Measurements from ENCODE around the gene TNFAIP8L2.

Gene TNFAIP8L2

GRCh38 chr1:151196292-151196800, 39.9 kb downstream of the TNFAIP8L2 start:
- TF ChIP-seq CTCF (conservative IDR thresholded peaks at IDR 0.05) (peak; percentile 83), ZFX (IDR thresholded peaks at IDR 0.05) (no peak)
- H3K27ac ChIP-seq: peak overlapping the region; percentile 87

- H3K27ac ChIP-seq: peak overlapping the region; percentile 87
- no peak for TF ChIP-seq ZFX (IDR thresholded peaks at IDR 0.05)
- no peak for TF ChIP-seq CTCF (conservative IDR thresholded peaks at IDR 0.05)
Observed at GRCh38 chr1:151197863-151198253, 41.4 kb downstream of the TNFAIP8L2 start.

GRCh38 chr1:151198254-151199127, 42.0 kb downstream of the TNFAIP8L2 start, which contains the start of gene PIP5K1A:
PIP5K1A (plus strand) TSS chr1:151198552; CDS start chr1:151198997, 445 bp downstream.
- peak within 1 kb of the TSS; percentile 87 for H3K27ac ChIP-seq
- TF ChIP-seq ZFX (IDR thresholded peaks at IDR 0.05) (peak; percentile 79), CTCF (conservative IDR thresholded peaks at IDR 0.05) (no peak)

GRCh38 chr1:151199873-151200581, 43.6 kb downstream of the TNFAIP8L2 start:
- peak overlapping the region; percentile 87; the same call in 1 of the 2 replicates for H3K27ac ChIP-seq
- no peak for TF ChIP-seq ZFX (IDR thresholded peaks at IDR 0.05)
- TF ChIP-seq CTCF (conservative IDR thresholded peaks at IDR 0.05): no peak

- peak overlapping the region; percentile 47 for H3K27ac ChIP-seq
Observed at GRCh38 chr1:151205381-151205965, 49.0 kb downstream of the TNFAIP8L2 start.

All from C4-2B (cell line).